ENCODE data around the gene IZUMO2.

GRCh38 chr19:50176775-50177174 lies 13.7 kb upstream of the IZUMO2 start:
- no peak for TF ChIP-seq CTCF (IDR thresholded peaks at IDR 0.05; ENCODE audit: borderline replicate concordance, extremely low read depth, low read length, poor library complexity, severe bottlenecking)
- no peak for TF ChIP-seq EZH2 (IDR thresholded peaks at IDR 0.05; ENCODE audit: borderline replicate concordance, low read depth, low read length, severe bottlenecking)

Data from DND-41 (cell line).